Stromal cell of bone marrow (primary cell): ENCODE data around the gene C1QTNF9.
"Not testable (repeated sequence)": the region's sequence is repeated elsewhere in the genome, so short reads cannot be mapped to it uniquely, and the experiment has no call there.

ENCODE experiments used
- DNase-seq: peaks from one replicate; pipeline ENCODE4 v3.0.0-alpha.2; 2012; ENCODE audit warnings: low read depth

The C1QTNF9 gene

DNA sequence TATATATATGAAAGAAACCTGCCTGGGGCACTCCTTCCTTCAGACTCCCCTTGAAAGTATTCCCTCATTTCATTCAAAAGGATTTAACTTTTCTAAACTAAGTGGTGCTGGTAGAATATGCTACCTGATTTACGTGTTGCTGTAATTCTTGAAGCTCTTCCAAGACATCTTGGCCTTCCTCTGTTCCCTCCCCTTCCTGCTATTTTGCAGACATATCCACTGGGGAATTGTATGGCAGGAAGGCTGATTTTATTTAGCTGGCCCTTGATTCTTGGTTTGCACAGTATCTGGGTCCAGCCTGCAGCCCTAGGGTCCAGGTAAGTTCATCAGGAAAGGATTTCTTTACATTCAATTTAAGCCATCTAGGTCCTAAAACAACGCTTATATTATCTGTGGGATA is at the start of gene C1QTNF9:
Gene C1QTNF9 (plus strand): TSS at position 281 of the 400 bp plus-strand sequence. CDS start 6,424 bp downstream, outside the sequence.
- DNase-seq: not testable (repeated sequence)

GRCh38 chr13:24261566-24261965 is 47.8 kb upstream of the C1QTNF9 start:
- DNase-seq: no peak

DNA sequence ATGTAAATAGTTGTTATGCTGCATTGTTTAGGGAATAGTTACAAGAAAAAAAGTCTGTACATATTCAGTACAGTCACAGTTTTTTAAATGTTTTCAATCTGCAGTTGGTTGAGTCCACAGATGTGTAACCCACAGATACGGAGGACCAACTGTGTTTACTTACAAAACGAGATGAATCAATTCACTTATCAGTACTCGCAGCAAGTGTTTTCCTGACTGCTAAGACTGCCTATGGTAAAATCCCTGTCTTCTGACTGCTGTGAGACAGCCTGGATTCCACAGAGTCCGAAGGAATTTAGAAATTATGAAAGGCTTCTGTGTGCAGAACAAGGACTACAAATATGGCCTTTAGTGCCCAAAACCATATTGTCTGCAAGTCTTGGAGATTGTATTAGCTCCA is 45.7 kb upstream of the C1QTNF9 start:
- DNase-seq: no peak

DNA sequence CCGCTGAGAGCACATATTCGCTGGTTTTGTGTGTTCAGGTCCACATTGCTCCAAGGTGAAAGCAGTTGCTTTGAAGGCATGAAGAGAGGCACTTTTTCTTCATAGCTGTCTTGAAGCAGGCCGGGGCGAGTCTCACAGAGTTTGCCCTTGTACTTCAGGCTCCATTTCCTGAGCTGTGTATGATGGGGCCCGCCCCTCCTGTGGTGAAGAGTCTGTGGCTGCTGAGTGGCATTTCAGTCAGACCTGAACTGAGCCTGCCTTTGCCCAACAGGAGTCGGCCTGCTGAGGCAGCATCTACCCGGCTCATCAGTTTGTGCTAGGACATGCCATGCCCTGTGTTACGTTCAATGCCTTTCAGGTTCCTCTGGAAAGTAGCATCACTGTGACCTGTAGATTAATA is 44.4 kb upstream of the C1QTNF9 start:
- no peak for DNase-seq

DNA sequence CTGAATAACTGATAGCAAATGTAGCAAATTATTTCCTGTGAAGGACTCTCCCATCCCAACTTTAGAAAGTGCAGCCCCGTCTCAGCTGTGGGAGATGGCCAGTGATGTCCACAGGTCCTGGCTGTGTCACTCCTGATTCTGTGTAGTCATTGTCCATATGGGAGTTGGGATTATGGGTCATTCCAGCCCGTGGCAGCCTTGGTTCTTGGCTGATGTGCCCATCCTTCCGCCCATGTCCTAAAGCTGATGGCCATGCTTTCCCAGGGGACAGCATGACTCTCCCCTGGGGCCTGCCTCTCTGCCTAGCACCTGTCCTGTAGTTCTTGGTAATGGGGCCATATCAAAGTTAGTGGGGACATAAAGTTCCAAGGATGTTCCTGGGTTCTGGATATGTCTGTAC is 43.9 kb upstream of the C1QTNF9 start:
- DNase-seq: no peak

DNA sequence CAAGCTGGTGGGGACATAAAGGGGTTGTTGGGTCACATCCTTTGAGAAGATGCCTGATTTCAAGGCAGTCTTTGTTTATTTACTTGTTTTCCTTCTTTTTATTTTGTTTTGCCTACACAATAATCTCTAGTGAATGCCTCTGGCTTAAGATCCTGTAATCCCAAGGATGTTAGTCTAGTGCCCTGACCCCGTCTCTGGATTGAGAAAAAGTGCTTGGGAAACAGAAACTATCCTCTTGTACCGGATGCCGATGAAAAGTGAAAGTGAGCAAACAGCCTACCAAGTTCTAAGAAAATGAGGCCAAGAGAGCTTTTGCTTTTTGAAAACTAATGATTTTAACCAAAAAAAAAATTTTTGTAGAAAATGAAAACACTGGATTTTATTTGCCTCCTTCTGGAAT is 42.1 kb upstream of the C1QTNF9 start:
- peak; percentile 43 for DNase-seq

- no peak for DNase-seq
These were observed 41.6 kb upstream of the C1QTNF9 start for GRCh38 chr13:24267801-24268200.

GRCh38 chr13:24269821-24270220 is 39.6 kb upstream of the C1QTNF9 start:
- DNase-seq: no peak

DNA sequence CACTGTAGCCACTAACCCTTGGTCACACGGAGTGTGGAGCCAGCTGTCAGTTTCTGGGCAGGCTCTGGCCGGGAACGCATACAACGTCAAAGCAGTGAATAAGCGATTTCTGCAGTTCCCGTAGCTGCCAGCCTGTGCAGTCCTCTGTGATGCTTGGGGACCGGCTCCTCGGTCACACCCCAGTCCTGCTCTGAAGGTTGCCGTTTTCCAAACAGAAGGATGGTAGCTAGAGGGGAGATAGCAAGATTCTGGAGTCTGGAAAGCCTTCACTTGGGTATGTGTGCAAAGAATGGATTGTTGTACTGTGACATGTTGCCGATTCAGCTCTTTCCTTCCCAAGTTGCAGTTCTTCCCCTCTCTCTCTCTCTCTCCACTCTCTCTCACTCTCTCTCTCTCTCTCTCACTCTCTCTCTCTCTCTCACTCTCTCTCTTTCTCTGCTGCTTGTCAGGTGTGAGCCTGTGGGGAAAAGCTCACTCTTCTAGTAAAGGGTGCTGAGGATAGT is 38.7 kb upstream of the C1QTNF9 start:
- DNase-seq: peak; percentile 41

- no peak for DNase-seq
These were observed 38.2 kb upstream of the C1QTNF9 start for GRCh38 chr13:24271231-24271600.

- DNase-seq: peak; percentile 61
These were observed 37.6 kb upstream of the C1QTNF9 start for GRCh38 chr13:24271601-24272451.

- no peak for DNase-seq
These were observed 36.8 kb upstream of the C1QTNF9 start for GRCh38 chr13:24272452-24273161.

GRCh38 chr13:24273926-24274325 is 35.5 kb upstream of the C1QTNF9 start:
- DNase-seq: no peak

GRCh38 chr13:24274452-24275021 is 34.8 kb upstream of the C1QTNF9 start:
- DNase-seq: no peak

GRCh38 chr13:24275041-24275440 is 34.3 kb upstream of the C1QTNF9 start:
- DNase-seq: no peak

GRCh38 chr13:24276306-24276705 is 33.1 kb upstream of the C1QTNF9 start:
- no peak for DNase-seq

GRCh38 chr13:24276861-24277260 is 32.5 kb upstream of the C1QTNF9 start:
- DNase-seq: no peak

DNA sequence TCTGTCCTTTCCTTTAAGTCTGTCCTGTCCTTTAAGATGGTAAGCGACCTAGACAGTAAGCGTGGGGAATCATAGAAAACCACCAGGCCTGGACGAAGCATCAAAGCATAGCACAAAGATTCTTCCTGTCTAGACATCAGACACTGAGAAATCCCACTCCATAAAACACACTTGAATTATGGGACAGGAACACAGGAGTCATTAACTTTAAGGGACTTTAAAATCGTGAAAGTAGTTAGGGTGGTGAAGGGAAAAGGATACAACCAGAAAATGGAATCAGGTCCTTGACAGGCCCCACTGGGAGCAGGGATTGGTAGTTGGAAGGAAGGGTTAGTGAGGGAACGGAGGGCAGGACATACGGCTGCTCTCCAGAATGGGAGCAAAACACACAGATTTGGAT is 31.6 kb upstream of the C1QTNF9 start:
- no peak for DNase-seq

GRCh38 chr13:24279327-24280110 is 29.9 kb upstream of the C1QTNF9 start:
- no peak for DNase-seq

DNA sequence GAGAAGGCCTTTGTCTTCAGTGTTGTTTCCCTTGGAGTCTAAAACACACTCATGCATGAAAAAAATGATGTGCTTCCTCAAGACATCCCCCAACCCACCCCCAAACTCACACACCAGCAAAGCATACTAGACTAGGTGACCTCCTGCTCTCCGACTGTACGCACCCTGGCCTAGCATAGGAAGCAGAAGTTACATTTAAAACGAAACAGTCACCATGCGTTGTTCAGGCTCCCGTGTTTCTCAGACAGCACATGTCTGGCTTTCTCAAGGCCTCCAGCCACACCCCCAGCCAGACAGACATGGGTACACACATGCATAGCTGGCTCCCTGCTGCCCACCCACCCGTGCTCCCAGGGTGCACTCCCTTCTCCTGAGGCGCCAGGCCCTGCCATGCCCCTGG is 28.7 kb upstream of the C1QTNF9 start:
- DNase-seq: no peak

- no peak for DNase-seq
These were observed 28.0 kb upstream of the C1QTNF9 start for GRCh38 chr13:24281188-24282008.
